Gastroesophageal sphincter (tissue), 4 donors: ENCODE measurements around the gene MOV10L1. TPM values are rescaled to one million over a fixed set of nuclear protein-coding genes. Genes with fewer than 3 reads are reported as not detected.
"Not testable (repeated sequence)": the region's sequence is repeated elsewhere in the genome, so short reads cannot be mapped to it uniquely, and the experiment has no call there.

Experiments
- ATAC-seq: fragments of 150-250 bp; one replicate; pipeline ENCODE4 v1.9.1; 2016; ENCODE audit warnings: mild to moderate bottlenecking, moderate library complexity
- H3K27ac ChIP-seq, 4 donors: fragments of 200-600 bp; sonication (generic) in 3 of 4; 1 replicate in 3 of 4; 2 replicates in 1 of 4; pipeline ENCODE4 v1.5.1; 2016 to 2019
- H3K27me3 ChIP-seq: fragments of 200-600 bp; sonication (generic); one replicate; pipeline ENCODE4 v1.5.1; 2019
- H3K36me3 ChIP-seq, 2 donors: fragments of 200-600 bp; sonication (generic); one replicate each; pipeline ENCODE4 v1.5.1; 2019; ENCODE audit warnings: control low read depth in 1 of 2
- H3K4me1 ChIP-seq, 3 donors: fragments of 200-600 bp; sonication (generic); 1 replicate in 2 of 3; 2 replicates in 1 of 3; pipeline ENCODE4 v1.5.1; 2016 to 2019; ENCODE audit warnings: control low read depth in 2 of 3
- H3K4me3 ChIP-seq, 2 donors: fragments of 200-600 bp; sonication (generic); one replicate each; pipeline ENCODE4 v1.5.1; 2019; ENCODE audit warnings: mild to moderate bottlenecking in 1 of 2, moderate library complexity in 1 of 2
- H3K9me3 ChIP-seq, 3 donors: fragments of 200-600 bp; sonication (generic); one replicate each; pipeline ENCODE4 v1.5.1; 2017 to 2019; ENCODE audit warnings: control low read depth in 2 of 3
- CTCF ChIP-seq, 4 experiments: fragments of 200-600 bp in 2 of 4; fragments of 450-650 bp in 2 of 4; sonication (generic) in 1 of 4; IDR thresholded peaks; one replicate each; pipeline ENCODE4 v1.5.1; 2017 to 2019; ENCODE audit warnings: antibody characterized with exemption in 4 of 4, mild to moderate bottlenecking in 2 of 4, moderate library complexity in 2 of 4
- EP300 ChIP-seq: sonication (generic); formaldehyde crosslinking; IDR thresholded peaks from one replicate; pipeline ENCODE4 v1.6.1; 2017; ENCODE audit warnings: antibody characterized with exemption, mild to moderate bottlenecking
- POLR2A ChIP-seq, 2 donors: fragments of 450-650 bp; IDR thresholded peaks; one replicate each; pipeline ENCODE4 v1.6.1; 2017; ENCODE audit warnings: antibody characterized with exemption in 2 of 2, mild to moderate bottlenecking in 2 of 2, moderate library complexity in 1 of 2
- POLR2AphosphoS5 ChIP-seq: sonication (generic); formaldehyde crosslinking; IDR thresholded peaks from one replicate; pipeline ENCODE4 v1.6.1; 2017; ENCODE audit warnings: antibody characterized with exemption
- WGBS, 2 donors: methylation state at CpG; one replicate each; pipeline ENCODE4 v1.1.5; 2018; ENCODE audit warnings: low coverage in 1 of 2; 5-methylcytosine and 5-hydroxymethylcytosine counted together
- total RNA-seq, 4 donors: library from RNA; depleted of rRNA; stranded (reverse); fragments of >200 nt; gene quantifications; one replicate each; pipeline ENCODE4 v1.1.0, GENCODE V29; 2016

MOV10L1 gene
- total RNA-seq, 4 donors from 2014 or later: 0.78 TPM; not detected in 3

DNA sequence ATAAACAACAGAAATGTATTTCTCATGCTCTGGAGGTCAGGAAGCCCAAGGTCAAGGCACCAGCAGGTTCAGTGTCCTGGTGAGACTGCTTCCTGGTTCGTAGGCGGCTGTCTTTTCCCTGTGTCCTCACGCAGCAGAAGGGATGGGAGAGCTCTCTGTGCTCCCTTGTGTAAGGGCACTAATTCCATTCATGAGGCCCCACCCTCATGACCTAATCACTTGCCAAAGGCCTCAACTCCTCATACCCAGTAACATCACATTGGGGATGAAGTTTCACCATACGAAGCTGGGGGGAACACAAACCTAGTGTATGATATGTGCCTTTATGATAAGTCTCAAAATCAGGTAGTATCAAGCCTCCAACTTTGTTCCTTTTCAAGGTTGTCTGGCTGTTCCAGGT is 42.1 kb downstream of the MOV10L1 start:
- ATAC-seq: no peak
- Histone ChIP-seq H3K36me3 (no peaks in the 10 kb centered on the region), H3K4me3 (no peak overlapping the region), H3K9me3 (no peaks in the 10 kb centered on the region), H3K27ac (no peak overlapping the region), H3K27me3 (peaks cover 15% of the 10 kb centered on the region), H3K4me1 (no peaks in the 10 kb centered on the region)
- TF ChIP-seq EP300 (no peak), POLR2A (IDR thresholded peaks at IDR 0.05) (no peak), CTCF (IDR thresholded peaks at IDR 0.05) (no peak), POLR2AphosphoS5 (no peak)
- WGBS, 2 donors: 70 to 92% methylated on average over 2 to 4 of the region's 4 CpGs

DNA sequence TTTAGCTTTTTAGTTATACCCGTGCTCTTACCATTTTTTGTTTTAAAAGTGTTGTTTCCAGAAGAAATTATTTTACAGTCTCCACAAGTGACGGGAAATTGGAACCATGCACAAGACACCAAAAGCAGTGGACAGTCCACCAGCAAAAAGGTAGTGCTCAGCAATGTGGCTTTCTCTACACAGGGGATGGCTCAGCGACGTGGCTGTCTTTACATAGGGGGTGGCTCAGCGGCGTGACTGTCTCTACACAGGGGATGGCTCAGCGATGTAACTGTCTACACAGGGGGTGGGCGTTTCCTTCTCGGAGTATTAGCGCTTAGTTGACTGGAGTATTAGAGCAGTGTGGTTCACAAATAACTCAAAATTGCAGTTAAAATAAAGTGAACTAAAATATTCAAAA is 44.7 kb downstream of the MOV10L1 start:
- Histone ChIP-seq H3K27me3 (peaks cover 15% of the 10 kb centered on the region), H3K4me1 (no peaks in the 10 kb centered on the region), H3K36me3 (no peaks in the 10 kb centered on the region), H3K4me3 (no peak overlapping the region), H3K9me3 (no peaks in the 10 kb centered on the region), H3K27ac (no peak overlapping the region)
- TF ChIP-seq POLR2A (IDR thresholded peaks at IDR 0.05) (no peak), EP300 (no peak), POLR2AphosphoS5 (no peak), CTCF (IDR thresholded peaks at IDR 0.05) (no peak)
- no peak for ATAC-seq
- 77 to 79% methylated on average over 3 to 9 of the region's 10 CpGs for WGBS, 2 donors

DNA sequence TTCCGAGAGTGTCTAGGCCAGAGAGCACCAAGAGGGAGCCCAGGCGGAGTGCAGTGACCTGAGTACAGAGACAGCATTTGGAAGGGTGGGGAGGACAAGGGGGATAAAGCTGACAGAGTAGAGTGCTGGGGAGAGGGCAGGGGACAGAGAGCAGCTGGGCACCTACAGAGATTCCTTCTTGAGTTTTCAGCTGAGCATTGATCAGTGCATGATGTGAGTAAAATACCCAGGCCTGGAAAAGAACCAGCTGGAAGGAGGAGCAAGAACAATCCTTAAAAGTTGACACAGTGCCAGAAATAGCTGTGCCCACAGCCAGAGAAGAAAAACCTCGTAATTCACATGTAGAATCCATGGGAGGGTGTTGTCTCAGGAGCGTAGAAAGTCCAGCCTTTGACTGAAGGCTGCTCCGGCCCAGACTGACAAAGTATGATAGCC is 46.8 kb downstream of the MOV10L1 start:
- TF ChIP-seq POLR2AphosphoS5: no peak
- no peak for TF ChIP-seq EP300
- no peak for TF ChIP-seq POLR2A (IDR thresholded peaks at IDR 0.05)
- TF ChIP-seq CTCF (IDR thresholded peaks at IDR 0.05): no peak
- no peak overlapping the region for H3K27ac ChIP-seq
- H3K9me3 ChIP-seq: no peaks in the 10 kb centered on the region
- H3K4me1 ChIP-seq: no peaks in the 10 kb centered on the region
- H3K36me3 ChIP-seq: no peaks in the 10 kb centered on the region
- no peak overlapping the region for H3K4me3 ChIP-seq
- WGBS, 2 donors: 51 to 52% methylated on average over 3 to 5 of the region's 5 CpGs
- peaks cover 18% of the 10 kb centered on the region for H3K27me3 ChIP-seq
- ATAC-seq: no peak

- not testable (repeated sequence) for H3K36me3 ChIP-seq, H3K9me3 ChIP-seq, ATAC-seq, H3K4me3 ChIP-seq, H3K27ac ChIP-seq, H3K4me1 ChIP-seq
- peaks cover 23% of the 10 kb centered on the region for H3K27me3 ChIP-seq
- 93 to 95% methylated on average over 3 to 9 of the region's 9 CpGs for WGBS, 2 donors
Observed at GRCh38 chr22:50137277-50137676, 47.5 kb downstream of the MOV10L1 start.

GRCh38 chr22:50138041-50138440 is 48.2 kb downstream of the MOV10L1 start:
- Histone ChIP-seq H3K27me3 (peaks cover 21% of the 10 kb centered on the region), H3K27ac (no peak overlapping the region), H3K4me1 (no peaks in the 10 kb centered on the region), H3K36me3 (no peaks in the 10 kb centered on the region), H3K4me3 (no peak overlapping the region), H3K9me3 (no peaks in the 10 kb centered on the region)
- TF ChIP-seq POLR2A (IDR thresholded peaks at IDR 0.05): no peak
- no peak for TF ChIP-seq POLR2AphosphoS5
- no peak for TF ChIP-seq EP300
- TF ChIP-seq CTCF (IDR thresholded peaks at IDR 0.05): no peak
- WGBS, 2 donors: 85 to 95% methylated on average over 4 of the region's 4 CpGs
- ATAC-seq: no peak
